Measurements from ENCODE around the gene SUN5. TPM values are rescaled to one million over a fixed set of nuclear protein-coding genes. Genes with fewer than 3 reads are reported as not detected.
"Not testable (repeated sequence)": the region's sequence is repeated elsewhere in the genome, so short reads cannot be mapped to it uniquely, and the experiment has no call there.

The SUN5 gene
- not detected in 2 replicates for total RNA-seq

GRCh38 chr20:33004141-33004751, at the start of gene SUN5:
TSS of gene SUN5 (minus strand) at chr20:33004433. CDS start at chr20:33004340, 93 bp downstream.
- Histone ChIP-seq H3K4me2 (ENCODE audit: insufficient read depth, low read length) (no peak within 1 kb of the TSS), H3K4me1 (ENCODE audit: insufficient read depth, low read length) (no peaks in the 10 kb centered on the region), H4K20me1 (ENCODE audit: insufficient read depth, low read length) (no peaks in the 10 kb centered on the region), H3K4me3 (ENCODE audit: insufficient read depth, low read length) (no peak within 1 kb of the TSS), H2AFZ (ENCODE audit: low read length) (no peak within 1 kb of the TSS), H3K9me3 (ENCODE audit: low read depth, low read length) (no peaks in the 10 kb centered on the region), H3K79me2 (ENCODE audit: insufficient read depth, low read length) (no peaks in the 10 kb centered on the region), H3K27ac (ENCODE audit: low read depth, low read length) (no peak within 1 kb of the TSS), H3K27me3 (ENCODE audit: insufficient read depth, low read length) (peaks cover 2% of the 10 kb centered on the region), H3K36me3 (ENCODE audit: insufficient read depth, low read length) (no peaks in the 10 kb centered on the region)
- TF ChIP-seq CTCF (IDR thresholded peaks at IDR 0.05; ENCODE audit: extremely low read depth, low read depth, low read length): no peak
- DNase-seq (ENCODE audit: insufficient read length, low spot score, missing footprints): peak; percentile 64

- no peak within 1 kb of the TSS for H3K4me3 ChIP-seq (ENCODE audit: insufficient read depth, low read length)
- no peaks in the 10 kb centered on the region for H3K9me3 ChIP-seq (ENCODE audit: low read depth, low read length)
- no peak for TF ChIP-seq CTCF (IDR thresholded peaks at IDR 0.05; ENCODE audit: extremely low read depth, low read depth, low read length)
- H4K20me1 ChIP-seq (ENCODE audit: insufficient read depth, low read length): no peaks in the 10 kb centered on the region
- H3K79me2 ChIP-seq (ENCODE audit: insufficient read depth, low read length): no peaks in the 10 kb centered on the region
- no peak within 1 kb of the TSS for H2AFZ ChIP-seq (ENCODE audit: low read length)
- DNase-seq (ENCODE audit: insufficient read length, low spot score, missing footprints): no peak
- H3K4me1 ChIP-seq (ENCODE audit: insufficient read depth, low read length): no peaks in the 10 kb centered on the region
- H3K4me2 ChIP-seq (ENCODE audit: insufficient read depth, low read length): no peak within 1 kb of the TSS
- H3K27me3 ChIP-seq (ENCODE audit: insufficient read depth, low read length): no peaks in the 10 kb centered on the region
- no peaks in the 10 kb centered on the region for H3K36me3 ChIP-seq (ENCODE audit: insufficient read depth, low read length)
- no peak within 1 kb of the TSS for H3K27ac ChIP-seq (ENCODE audit: low read depth, low read length)
Observed at GRCh38 chr20:33053291-33054106, 49.3 kb upstream of the SUN5 start, which contains the start of gene BPIFB3. TSS of gene BPIFB3 (plus strand) at chr20:33053903. CDS start at chr20:33055436, 1,533 bp downstream.

- TF ChIP-seq CTCF (IDR thresholded peaks at IDR 0.05; ENCODE audit: extremely low read depth, low read depth, low read length): no peak
- DNase-seq (ENCODE audit: insufficient read length, low spot score, missing footprints): no peak
- H3K4me1 ChIP-seq (ENCODE audit: insufficient read depth, low read length): no peaks in the 10 kb centered on the region
- no peaks in the 10 kb centered on the region for H3K27me3 ChIP-seq (ENCODE audit: insufficient read depth, low read length)
- no peaks in the 10 kb centered on the region for H3K9me3 ChIP-seq (ENCODE audit: low read depth, low read length)
- H3K36me3 ChIP-seq (ENCODE audit: insufficient read depth, low read length): no peaks in the 10 kb centered on the region
- H2AFZ ChIP-seq (ENCODE audit: low read length): no peak overlapping the region
- H4K20me1 ChIP-seq (ENCODE audit: insufficient read depth, low read length): no peaks in the 10 kb centered on the region
- H3K4me2 ChIP-seq (ENCODE audit: insufficient read depth, low read length): no peak overlapping the region
- no peak overlapping the region for H3K4me3 ChIP-seq (ENCODE audit: insufficient read depth, low read length)
- H3K79me2 ChIP-seq (ENCODE audit: insufficient read depth, low read length): no peaks in the 10 kb centered on the region
- no peak overlapping the region for H3K27ac ChIP-seq (ENCODE audit: low read depth, low read length)
Observed at GRCh38 chr20:33051333-33051732, 47.1 kb upstream of the SUN5 start.

- DNase-seq (ENCODE audit: insufficient read length, low spot score, missing footprints): peak; percentile 41
- no peak for TF ChIP-seq CTCF (IDR thresholded peaks at IDR 0.05; ENCODE audit: extremely low read depth, low read depth, low read length)
Observed at GRCh38 chr20:33046412-33046811, 42.2 kb upstream of the SUN5 start.

GRCh38 chr20:33045129-33045721, 41.0 kb upstream of the SUN5 start:
- H3K79me2 ChIP-seq (ENCODE audit: insufficient read depth, low read length); H3K4me1 ChIP-seq (ENCODE audit: insufficient read depth, low read length); H3K27me3 ChIP-seq (ENCODE audit: insufficient read depth, low read length); DNase-seq (ENCODE audit: insufficient read length, low spot score, missing footprints); H3K4me3 ChIP-seq (ENCODE audit: insufficient read depth, low read length); H4K20me1 ChIP-seq (ENCODE audit: insufficient read depth, low read length); H3K27ac ChIP-seq (ENCODE audit: low read depth, low read length); H2AFZ ChIP-seq (ENCODE audit: low read length); H3K9me3 ChIP-seq (ENCODE audit: low read depth, low read length); H3K36me3 ChIP-seq (ENCODE audit: insufficient read depth, low read length); H3K4me2 ChIP-seq (ENCODE audit: insufficient read depth, low read length): not testable (repeated sequence)

More at GRCh38 chr20:33046412-33046811, 42.2 kb upstream of the SUN5 start:
- Histone ChIP-seq H3K27me3 (ENCODE audit: insufficient read depth, low read length) (no peaks in the 10 kb centered on the region), H3K27ac (ENCODE audit: low read depth, low read length) (no peak overlapping the region), H3K4me2 (ENCODE audit: insufficient read depth, low read length) (no peak overlapping the region), H3K4me1 (ENCODE audit: insufficient read depth, low read length) (no peaks in the 10 kb centered on the region), H3K36me3 (ENCODE audit: insufficient read depth, low read length) (no peaks in the 10 kb centered on the region), H3K79me2 (ENCODE audit: insufficient read depth, low read length) (no peaks in the 10 kb centered on the region), H3K4me3 (ENCODE audit: insufficient read depth, low read length) (no peak overlapping the region), H4K20me1 (ENCODE audit: insufficient read depth, low read length) (no peaks in the 10 kb centered on the region), H2AFZ (ENCODE audit: low read length) (no peak overlapping the region), H3K9me3 (ENCODE audit: low read depth, low read length) (no peaks in the 10 kb centered on the region)
